Pancreas (tissue), 10 donors: ENCODE results near the gene LINC00305. TPM values are rescaled to one million over a fixed set of nuclear protein-coding genes. Genes with fewer than 3 reads are reported as not detected.

ENCODE experiments used
- ATAC-seq, 4 donors: fragments of 200-7000 bp; cut with Tn5 transposase; one replicate each; pipeline versions ENCODE4 v1.8.0 to v1.9.1; 2020; ENCODE audit warnings: mild to moderate bottlenecking in 4 of 4, moderate library complexity in 4 of 4
- DNase-seq, 6 donors: peaks; one replicate each; pipeline ENCODE4 v3.0.0-alpha.2; 2020
- FAIRE-seq: peaks from 2 replicates; lab custom pipeline; 2012; peaks lifted over from hg19 to GRCh38; lab: Jason Lieb, UNC
- H3K27ac ChIP-seq, 4 donors: fragments of 200-600 bp; sonication (generic); 1 replicate in 3 of 4; 2 replicates in 1 of 4; pipeline versions ENCODE4 v1.5.0 to v1.8.0; 2020
- H3K27me3 ChIP-seq, 4 donors: fragments of 200-600 bp; one replicate each; pipeline ENCODE4 v1.8.0; 2021
- H3K36me3 ChIP-seq, 3 donors: fragments of 200-600 bp; sonication (generic) in 1 of 3; one replicate each; pipeline versions ENCODE4 v1.5.0 to v1.8.0; 2020 to 2021
- H3K4me1 ChIP-seq, 3 donors: fragments of 200-600 bp; one replicate each; pipeline ENCODE4 v1.8.0; 2021
- H3K4me3 ChIP-seq, 4 donors: fragments of 200-600 bp; sonication (generic) in 2 of 4; one replicate each; pipeline versions ENCODE4 v1.5.0 to v1.8.0; 2020 to 2021
- H3K9me3 ChIP-seq, 4 donors: fragments of 200-600 bp; one replicate each; pipeline ENCODE4 v1.8.0; 2021
- CTCF ChIP-seq, 4 donors: fragments of 200-600 bp; sonication (generic) in 3 of 4; IDR thresholded peaks; one replicate each; pipeline versions ENCODE4 v1.5.0 to v1.8.0; 2021; ENCODE audit warnings: antibody characterized with exemption in 4 of 4
- WGBS, 2 donors: extraction: QIAGEN DNeasy Blood & Tissue Kit; methylation state at CpG; one replicate each; pipeline ENCODE4 v1.1.7; 2013; 5-methylcytosine and 5-hydroxymethylcytosine counted together
- intact Hi-C, 3 donors: fragments of 100-400 bp; cut with DNase I; formaldehyde crosslinking; loops; one replicate each; pipeline versions ENCODE4 v1.11.1 to v1.14.2; 2022
- polyA plus RNA-seq, 2 donors: library from polyadenylated mRNA; stranded (reverse); fragments of 200-250 nt; gene quantifications; one replicate each; pipeline ENCODE4 v1.2.3, GENCODE V29; 2013
- total RNA-seq, 6 donors: library from RNA; stranded (reverse); fragmentation: NEBNext Ultra II Directional in 4 of 6; extraction: Animal tissue kit (Norgen Biotek cat#: 25700) in 4 of 6; gene quantifications; one replicate each; pipeline versions ENCODE4 v1.2.1 to v1.2.4, GENCODE V29; 2021 to 2023
- donor health status: healthy with polysubstance abuse.
- donor health status: DM: no; HTN: no; CAD: no; lungs with moderate emphysema.
- donor health status: DM: no; HTN: no; CAD: no.
- donor health status: control.
- donor health status: control.
- donor health status: Bipolar disorder and iron deficiency.
- donor health status: DM: yes; HTN: yes; CAD: no.
- donor health status: DM: no; HTN: no; CAD: no.
- donor health status: DM: no; HTN: no; CAD: no.
- donor health status: DM: yes; HTN: yes; CAD: no.

Gene LINC00305
- total and polyA plus RNA-seq, 8 donors, result 0.09 to 0.23 TPM; not detected in 6

- TF ChIP-seq CTCF (IDR thresholded peaks at IDR 0.05), result no peak
- no peak for ATAC-seq
- Histone ChIP-seq H3K27ac (no peak overlapping the region), H3K9me3 (no peaks in the 10 kb centered on the region), H3K4me3 (no peak overlapping the region), H3K4me1 (no peaks in the 10 kb centered on the region), H3K36me3 (no peaks in the 10 kb centered on the region), H3K27me3 (no peaks in the 10 kb centered on the region)
- WGBS, 2 donors, result 71 to 97% methylated on average over 1 of the region's 1 CpG
- no peak for FAIRE-seq
- intact Hi-C loops, result no loop called here
- DNase-seq, result no peak
Observed at GRCh38 chr18:64083916-64084315, 65.0 kb downstream of the LINC00305 start.

GRCh38 chr18:64082513-64082912 is 66.4 kb downstream of the LINC00305 start:
- no peak overlapping the region for H3K4me3 ChIP-seq
- no peak for DNase-seq
- no peaks in the 10 kb centered on the region for H3K4me1 ChIP-seq
- intact Hi-C loops, result no loop called here
- no peak overlapping the region for H3K27ac ChIP-seq
- no peaks in the 10 kb centered on the region for H3K9me3 ChIP-seq
- no peaks in the 10 kb centered on the region for H3K36me3 ChIP-seq
- no peak for FAIRE-seq
- TF ChIP-seq CTCF (IDR thresholded peaks at IDR 0.05), result no peak
- no peak for ATAC-seq
- H3K27me3 ChIP-seq, result no peaks in the 10 kb centered on the region

GRCh38 chr18:64082054-64082453 is 66.8 kb downstream of the LINC00305 start:
- intact Hi-C loops, result no loop called here
- no peak for ATAC-seq
- Histone ChIP-seq H3K4me3 (no peak overlapping the region), H3K27ac (no peak overlapping the region), H3K9me3 (no peaks in the 10 kb centered on the region), H3K4me1 (no peaks in the 10 kb centered on the region), H3K27me3 (no peaks in the 10 kb centered on the region), H3K36me3 (no peaks in the 10 kb centered on the region)
- DNase-seq, result no peak
- TF ChIP-seq CTCF (IDR thresholded peaks at IDR 0.05), result no peak
- WGBS, 2 donors, result 70 to 78% methylated on average over 1 of the region's 1 CpG
- FAIRE-seq, result no peak

- no peaks in the 10 kb centered on the region for H3K4me1 ChIP-seq
- intact Hi-C loops, result no loop called here
- no peak overlapping the region for H3K27ac ChIP-seq
- DNase-seq, result no peak
- no peaks in the 10 kb centered on the region for H3K27me3 ChIP-seq
- FAIRE-seq, result no peak
- no peak overlapping the region for H3K4me3 ChIP-seq
- 62 to 65% methylated on average over 4 of the region's 4 CpGs for WGBS, 2 donors
- ATAC-seq, result no peak
- no peaks in the 10 kb centered on the region for H3K9me3 ChIP-seq
- H3K36me3 ChIP-seq, result no peaks in the 10 kb centered on the region
- TF ChIP-seq CTCF (IDR thresholded peaks at IDR 0.05), result no peak
Observed at GRCh38 chr18:64073971-64074370, 74.9 kb downstream of the LINC00305 start.

- no peak for TF ChIP-seq CTCF (IDR thresholded peaks at IDR 0.05)
- Histone ChIP-seq H3K4me3 (no peak overlapping the region), H3K27ac (no peak overlapping the region), H3K4me1 (no peaks in the 10 kb centered on the region), H3K9me3 (no peaks in the 10 kb centered on the region), H3K27me3 (no peaks in the 10 kb centered on the region), H3K36me3 (no peaks in the 10 kb centered on the region)
- 36 to 50% methylated on average over 3 of the region's 3 CpGs for WGBS, 2 donors
- ATAC-seq, result no peak
- FAIRE-seq, result no peak
- DNase-seq, result no peak
- intact Hi-C loops, result no loop called here
Observed at GRCh38 chr18:64055019-64055418, 93.9 kb downstream of the LINC00305 start.
